Loucy (cell line): ENCODE measurements around the gene IGF2R.

ENCODE experiments used
- EZH2phosphoT487 ChIP-seq: fragments of 200-600 bp; IDR thresholded peaks from 2 replicates; pipeline ENCODE4 v1.6.1; 2018; ENCODE audit warnings: antibody characterized with exemption, mild to moderate bottlenecking, moderate library complexity, borderline replicate concordance
- TF ChIP-seq, protein P1 (sequence below): fragments of 200-600 bp; sonication (generic); conservative IDR thresholded peaks from 2 replicates; pipeline ENCODE4 v1.5.1; 2014; ENCODE audit warnings: mild to moderate bottlenecking, antibody characterized with exemption, low read length

DNA sequence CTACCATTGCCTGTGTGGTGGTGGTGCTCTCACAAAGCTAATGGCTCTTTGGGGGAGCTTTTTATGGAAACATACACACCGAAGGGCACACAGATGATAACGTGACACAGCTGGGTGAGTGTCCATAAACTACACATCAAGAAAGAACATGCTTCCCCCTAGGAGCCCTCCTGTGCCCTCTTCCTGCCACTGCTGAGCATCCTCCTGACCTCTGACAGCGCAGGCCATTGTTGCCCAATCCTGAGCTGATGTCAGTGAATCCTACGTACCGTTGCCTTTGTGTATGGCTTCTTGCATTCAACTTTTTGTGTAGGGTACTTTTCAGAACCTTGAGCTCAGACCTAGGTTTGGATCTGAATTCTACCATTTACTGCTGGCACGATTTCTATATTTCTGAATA lies 86.9 kb downstream of the IGF2R start:
- TF ChIP-seq, protein P1, sequence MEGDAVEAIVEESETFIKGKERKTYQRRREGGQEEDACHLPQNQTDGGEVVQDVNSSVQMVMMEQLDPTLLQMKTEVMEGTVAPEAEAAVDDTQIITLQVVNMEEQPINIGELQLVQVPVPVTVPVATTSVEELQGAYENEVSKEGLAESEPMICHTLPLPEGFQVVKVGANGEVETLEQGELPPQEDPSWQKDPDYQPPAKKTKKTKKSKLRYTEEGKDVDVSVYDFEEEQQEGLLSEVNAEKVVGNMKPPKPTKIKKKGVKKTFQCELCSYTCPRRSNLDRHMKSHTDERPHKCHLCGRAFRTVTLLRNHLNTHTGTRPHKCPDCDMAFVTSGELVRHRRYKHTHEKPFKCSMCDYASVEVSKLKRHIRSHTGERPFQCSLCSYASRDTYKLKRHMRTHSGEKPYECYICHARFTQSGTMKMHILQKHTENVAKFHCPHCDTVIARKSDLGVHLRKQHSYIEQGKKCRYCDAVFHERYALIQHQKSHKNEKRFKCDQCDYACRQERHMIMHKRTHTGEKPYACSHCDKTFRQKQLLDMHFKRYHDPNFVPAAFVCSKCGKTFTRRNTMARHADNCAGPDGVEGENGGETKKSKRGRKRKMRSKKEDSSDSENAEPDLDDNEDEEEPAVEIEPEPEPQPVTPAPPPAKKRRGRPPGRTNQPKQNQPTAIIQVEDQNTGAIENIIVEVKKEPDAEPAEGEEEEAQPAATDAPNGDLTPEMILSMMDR = no peak
- no peak for TF ChIP-seq EZH2phosphoT487
